ENCODE results near the gene FRG2C. TPM values are rescaled to one million over a fixed set of nuclear protein-coding genes. Genes with fewer than 3 reads are reported as not detected.
"Not testable (repeated sequence)": the region's sequence is repeated elsewhere in the genome, so short reads cannot be mapped to it uniquely, and the experiment has no call there.

FRG2C gene
- total and polyA plus RNA-seq, 2 of the 13 experiments (the other 11 are each of a cell fraction or from before 2014, with no cell fraction given), result not detected

GRCh38 chr3:75631541-75631940 lies 32.6 kb upstream of the FRG2C start:
- intact Hi-C loops (cut with micrococcal nuclease; ENCODE audit: unreplicated experiment) (no loop called here), in situ Hi-C loops (cut with HindIII; ENCODE audit: extremely low pct_ligation_motif_present, low pct_unique_long_range_greater_than_20kb) (no loop called here)
- 6% methylated on average over 3 of the region's 4 CpGs for WGBS (ENCODE audit: low lambda C conversion rate)
- ChIA-PET POLR2A (no interaction called here), CTCF (ENCODE audit: low intra/inter-chr PET ratio, low total read pairs) (no interaction called here)
- no peak overlapping the region for H2AFZ ChIP-seq (ENCODE audit: low read length)
- no peak overlapping the region for H3K9ac ChIP-seq (ENCODE audit: insufficient read depth, low read depth, low read length)
- H3K4me1 ChIP-seq (ENCODE audit: insufficient read depth, low read length), result no peaks in the 10 kb centered on the region
- no peaks in the 10 kb centered on the region for H4K20me1 ChIP-seq (ENCODE audit: insufficient read depth, low read length)
- no peak for FAIRE-seq
- DNase-seq (ENCODE audit: low spot score), result no peak
- no peak overlapping the region for H3K27ac ChIP-seq (ENCODE audit: extremely low read length, insufficient read depth, low read length)
- no peak for ATAC-seq
- BruUV-seq (replicated peaks), result no TSS peak
- H3K4me3 ChIP-seq (replicated peaks in 1 of 3; ENCODE audit: insufficient read depth in 1 of 3, low read depth in 2 of 3, low read length in 3 of 3), result no peak overlapping the region
- no peaks in the 10 kb centered on the region for H3K27me3 ChIP-seq (ENCODE audit: control insufficient read depth in 1 of 2, insufficient read depth in 2 of 2, low read length in 2 of 2)
- no peaks in the 10 kb centered on the region for H3K36me3 ChIP-seq (replicated peaks in 1 of 2; ENCODE audit: control insufficient read depth in 1 of 2, insufficient read depth in 2 of 2, low read length in 2 of 2)
- no peak overlapping the region for H3K4me2 ChIP-seq (ENCODE audit: low read depth, low read length)
- no peak for TF ChIP-seq BRF2 (CRISPR knock-in tag; IDR thresholded peaks at IDR 0.05)
- TF ChIP-seq ZNF678 (CRISPR knock-in tag; IDR thresholded peaks at IDR 0.05), result no peak
- no peak for TF ChIP-seq PHF21A (CRISPR knock-in tag; IDR thresholded peaks at IDR 0.05)
- no peak for TF ChIP-seq KLF9 (CRISPR knock-in tag; IDR thresholded peaks at IDR 0.05; ENCODE audit: low read depth)
- no peak for TF ChIP-seq SMARCE1 (IDR thresholded peaks at IDR 0.05; ENCODE audit: borderline replicate concordance)
- TF ChIP-seq TAF1 (CRISPR knock-in tag; IDR thresholded peaks at IDR 0.05), result no peak
- no peak for TF ChIP-seq ZSCAN29 (CRISPR knock-in tag; conservative IDR thresholded peaks at IDR 0.05)
- no peak for TF ChIP-seq MAZ (IDR thresholded peaks at IDR 0.05; ENCODE audit: borderline replicate concordance, low read depth, low read length)
- no peak for TF ChIP-seq MAZ (CRISPR knock-in tag; IDR thresholded peaks at IDR 0.05; ENCODE audit: low read depth)
- TF ChIP-seq XRCC5 (optimal IDR thresholded peaks at IDR 0.05; ENCODE audit: low read length), result no peak
- no peak for TF ChIP-seq GABPB1 (CRISPR knock-in tag; IDR thresholded peaks at IDR 0.05)
- no peak for TF ChIP-seq HHEX (CRISPR knock-in tag; IDR thresholded peaks at IDR 0.05)
- TF ChIP-seq ZNF362 (CRISPR knock-in tag; IDR thresholded peaks at IDR 0.05; ENCODE audit: borderline replicate concordance), result no peak
- TF ChIP-seq SIX4 (CRISPR knock-in tag; IDR thresholded peaks at IDR 0.05), result no peak
- no peak for TF ChIP-seq NR1H2 (CRISPR knock-in tag; IDR thresholded peaks at IDR 0.05; ENCODE audit: borderline replicate concordance, low read depth)
- no peak for TF ChIP-seq ZNF674 (CRISPR knock-in tag; IDR thresholded peaks at IDR 0.05; ENCODE audit: low read depth)
- no peak for TF ChIP-seq HES4 (CRISPR knock-in tag; IDR thresholded peaks at IDR 0.05; ENCODE audit: borderline replicate concordance)
- TF ChIP-seq HMG20B (CRISPR knock-in tag; conservative IDR thresholded peaks at IDR 0.05), result no peak
- TF ChIP-seq ZIK1 (CRISPR knock-in tag; IDR thresholded peaks at IDR 0.05; ENCODE audit: borderline replicate concordance, low read depth), result no peak
- H3K79me2 ChIP-seq (ENCODE audit: insufficient read depth, low read length), result no peaks in the 10 kb centered on the region
- H3K9me3 ChIP-seq (ENCODE audit: low read length), result no peaks in the 10 kb centered on the region

GRCh38 chr3:75638947-75639346 lies 25.2 kb upstream of the FRG2C start:
- ATAC-seq; intact Hi-C loops (cut with micrococcal nuclease; ENCODE audit: unreplicated experiment); in situ Hi-C loops (cut with HindIII; ENCODE audit: extremely low pct_ligation_motif_present, low pct_unique_long_range_greater_than_20kb); H4K20me1 ChIP-seq (ENCODE audit: insufficient read depth, low read length); H3K9ac ChIP-seq (ENCODE audit: insufficient read depth, low read depth, low read length); DNase-seq (ENCODE audit: low spot score); H2AFZ ChIP-seq (ENCODE audit: low read length); BruUV-seq (replicated peaks); FAIRE-seq; POLR2A ChIA-PET; H3K27ac ChIP-seq (ENCODE audit: extremely low read length, insufficient read depth, low read length); H3K9me3 ChIP-seq (ENCODE audit: low read length); CTCF ChIA-PET (ENCODE audit: low intra/inter-chr PET ratio, low total read pairs); H3K27me3 ChIP-seq (ENCODE audit: control insufficient read depth in 1 of 2, insufficient read depth in 2 of 2, low read length in 2 of 2); H3K4me1 ChIP-seq (ENCODE audit: insufficient read depth, low read length); H3K36me3 ChIP-seq (replicated peaks in 1 of 2; ENCODE audit: control insufficient read depth in 1 of 2, insufficient read depth in 2 of 2, low read length in 2 of 2); H3K4me3 ChIP-seq (replicated peaks in 1 of 3; ENCODE audit: insufficient read depth in 1 of 3, low read depth in 2 of 3, low read length in 3 of 3); H3K79me2 ChIP-seq (ENCODE audit: insufficient read depth, low read length); H3K4me2 ChIP-seq (ENCODE audit: low read depth, low read length): not testable (repeated sequence)
- WGBS (ENCODE audit: low lambda C conversion rate), result 36% methylated on average over 7 of the region's 10 CpGs

Measured in HepG2 (cell line).